HG03064 (cell line): ENCODE data around the gene FBXO48.

Source experiments
- ATAC-seq: cut with Tn5 transposase; IDR thresholded peaks from one replicate; pipeline ENCODE4 v1.9.1; 2021; ENCODE audit warnings: low read depth; ENCODE audit not compliant: unreplicated experiment

FBXO48 gene

GRCh38 chr2:68438455-68439303, 28.4 kb downstream of the FBXO48 start:
- no peak for ATAC-seq

- no peak for ATAC-seq
Observed at GRCh38 chr2:68436270-68436669, 30.8 kb downstream of the FBXO48 start.

- ATAC-seq = no peak
Observed at GRCh38 chr2:68435615-68436014, 31.5 kb downstream of the FBXO48 start.

- no peak for ATAC-seq
Observed at GRCh38 chr2:68434981-68435380, 32.1 kb downstream of the FBXO48 start.

- no peak for ATAC-seq
Observed at GRCh38 chr2:68432696-68433658, 34.1 kb downstream of the FBXO48 start.

- no peak for ATAC-seq
Observed at GRCh38 chr2:68431316-68431972, 35.6 kb downstream of the FBXO48 start.

- no peak for ATAC-seq
Observed at GRCh38 chr2:68429311-68429826, 37.7 kb downstream of the FBXO48 start.

GRCh38 chr2:68428746-68429145, 38.3 kb downstream of the FBXO48 start:
- ATAC-seq = no peak

- no peak for ATAC-seq
Observed at GRCh38 chr2:68428126-68428525, 39.0 kb downstream of the FBXO48 start.

- no peak for ATAC-seq
Observed at GRCh38 chr2:68426848-68427579, 40.1 kb downstream of the FBXO48 start.

- no peak for ATAC-seq
Observed at GRCh38 chr2:68426446-68426845, 40.6 kb downstream of the FBXO48 start.

- no peak for ATAC-seq
Observed at GRCh38 chr2:68425503-68425902, 41.6 kb downstream of the FBXO48 start.

GRCh38 chr2:68423966-68424650, 43.0 kb downstream of the FBXO48 start:
- peak; percentile 78 for ATAC-seq

- ATAC-seq = no peak
Observed at GRCh38 chr2:68420254-68420910, 46.7 kb downstream of the FBXO48 start.

- no peak for ATAC-seq
Observed at GRCh38 chr2:68418855-68419254, 48.2 kb downstream of the FBXO48 start.

GRCh38 chr2:68418419-68418818, 48.7 kb downstream of the FBXO48 start:
- ATAC-seq = no peak

GRCh38 chr2:68417926-68418325, 49.2 kb downstream of the FBXO48 start:
- ATAC-seq = no peak

GRCh38 chr2:68416081-68416675, 50.9 kb downstream of the FBXO48 start:
- ATAC-seq = no peak
